Fibroblast of lung (primary cell): Measurements from ENCODE around the gene TEX2.

ENCODE experiments used
- EZH2 ChIP-seq: IDR thresholded peaks from 2 replicates; pipeline ENCODE4 v1.5.1; 2012; ENCODE audit warnings: low read length, control low read depth, mild to moderate bottlenecking; ENCODE audit errors: missing control alignments
- TF ChIP-seq, protein P1 (sequence below), 2 donors: IDR thresholded peaks in 1 of 2; conservative IDR thresholded peaks in 1 of 2; 1 replicate in 1 of 2; 2 replicates in 1 of 2; pipeline ENCODE4 v1.5.1; 2011 to 2012; ENCODE audit warnings: low read length in 2 of 2, control low read depth in 1 of 2, inconsistent platforms in 1 of 2, low read depth in 1 of 2, mild to moderate bottlenecking in 1 of 2

DNA sequence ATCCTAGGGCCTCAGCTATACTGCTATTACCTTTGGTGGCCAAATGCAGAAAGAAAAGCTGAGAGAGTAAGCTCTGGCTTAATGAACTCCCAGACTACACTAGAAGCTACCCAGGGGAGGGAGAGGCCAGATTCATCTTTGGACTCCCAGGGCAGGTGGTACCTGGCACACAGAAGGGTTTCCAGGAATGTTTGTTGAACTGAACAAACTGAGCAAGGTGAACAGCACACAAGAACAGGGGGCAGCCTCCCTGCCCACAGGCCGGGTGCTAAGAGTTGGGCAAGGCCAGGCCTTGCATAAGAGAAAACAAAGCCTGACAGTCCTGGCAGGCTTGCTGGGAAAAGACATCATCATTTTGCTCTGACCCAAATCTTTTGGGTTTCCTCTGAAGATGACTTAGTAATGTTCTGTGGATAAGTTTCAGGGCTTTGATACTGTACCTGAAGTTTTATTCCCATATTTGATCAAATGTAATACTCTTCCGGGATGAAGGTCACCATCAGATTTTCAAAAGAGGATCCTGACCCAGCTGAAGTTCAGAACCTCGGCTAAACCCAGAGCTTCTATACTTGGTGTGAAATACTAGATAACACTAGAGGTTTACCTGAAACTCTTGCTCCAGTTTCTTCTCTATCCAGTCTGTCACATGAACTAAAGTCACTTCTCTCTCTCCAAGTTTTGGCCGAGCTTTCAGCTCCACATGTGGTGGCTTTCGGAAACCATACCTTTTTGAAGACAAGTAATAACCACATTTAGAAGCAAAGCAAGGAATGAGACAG, 112.6 kb downstream of the TEX2 start:
- no peak for TF ChIP-seq EZH2
- TF ChIP-seq, protein P1, sequence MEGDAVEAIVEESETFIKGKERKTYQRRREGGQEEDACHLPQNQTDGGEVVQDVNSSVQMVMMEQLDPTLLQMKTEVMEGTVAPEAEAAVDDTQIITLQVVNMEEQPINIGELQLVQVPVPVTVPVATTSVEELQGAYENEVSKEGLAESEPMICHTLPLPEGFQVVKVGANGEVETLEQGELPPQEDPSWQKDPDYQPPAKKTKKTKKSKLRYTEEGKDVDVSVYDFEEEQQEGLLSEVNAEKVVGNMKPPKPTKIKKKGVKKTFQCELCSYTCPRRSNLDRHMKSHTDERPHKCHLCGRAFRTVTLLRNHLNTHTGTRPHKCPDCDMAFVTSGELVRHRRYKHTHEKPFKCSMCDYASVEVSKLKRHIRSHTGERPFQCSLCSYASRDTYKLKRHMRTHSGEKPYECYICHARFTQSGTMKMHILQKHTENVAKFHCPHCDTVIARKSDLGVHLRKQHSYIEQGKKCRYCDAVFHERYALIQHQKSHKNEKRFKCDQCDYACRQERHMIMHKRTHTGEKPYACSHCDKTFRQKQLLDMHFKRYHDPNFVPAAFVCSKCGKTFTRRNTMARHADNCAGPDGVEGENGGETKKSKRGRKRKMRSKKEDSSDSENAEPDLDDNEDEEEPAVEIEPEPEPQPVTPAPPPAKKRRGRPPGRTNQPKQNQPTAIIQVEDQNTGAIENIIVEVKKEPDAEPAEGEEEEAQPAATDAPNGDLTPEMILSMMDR (conservative IDR thresholded peaks at IDR 0.05 in 1 of 2, IDR thresholded peaks at IDR 0.05 in 1 of 2; ENCODE audit: low read depth in 1 of 2, low read length in 2 of 2) = no peak
